Chondrocyte (in vitro differentiated cells): ENCODE measurements around the gene DUT. TPM values are rescaled to one million over a fixed set of nuclear protein-coding genes. Genes with fewer than 3 reads are reported as not detected.

ENCODE experiments used
- DNase-seq: peaks from one replicate; pipeline ENCODE4 v3.0.0; 2021; ENCODE audit warnings: mixed read lengths, low spot score
- H3K27ac Mint-ChIP-seq: one replicate; pipeline ENCODE4 v1.8.0; 2021; ENCODE audit warnings: mild to moderate bottlenecking, moderate library complexity, mixed read lengths; ENCODE audit not compliant: unreplicated experiment
- H3K27me3 Mint-ChIP-seq: 2 replicates; pipeline ENCODE4 v1.8.0; 2021; ENCODE audit warnings: low read depth, mixed read lengths
- H3K36me3 Mint-ChIP-seq: 2 replicates; pipeline ENCODE4 v1.8.0; 2021; ENCODE audit warnings: low read depth, mixed read lengths
- H3K4me1 Mint-ChIP-seq: 2 replicates; pipeline ENCODE4 v1.8.0; 2021; ENCODE audit warnings: low read depth, mild to moderate bottlenecking, mixed read lengths
- H3K4me3 Mint-ChIP-seq: one replicate; pipeline ENCODE4 v1.8.0; 2021; ENCODE audit warnings: mild to moderate bottlenecking, moderate library complexity, mixed read lengths; ENCODE audit not compliant: unreplicated experiment
- H3K9me3 Mint-ChIP-seq: 2 replicates; pipeline ENCODE4 v1.8.0; 2021; ENCODE audit warnings: low read depth, mixed read lengths
- CTCF ChIP-seq: fragments of 200-600 bp; sonication (generic); IDR thresholded peaks from 2 replicates; pipeline ENCODE4 v1.5.0; 2021; ENCODE audit warnings: antibody characterized with exemption, mild to moderate bottlenecking, moderate library complexity
- total RNA-seq: library from RNA; stranded (reverse); gene quantifications from 3 replicates; pipeline ENCODE4 v1.2.1, GENCODE V29; 2021

DUT gene
- total RNA-seq, 1 donor from 2014 or later = 71.5 TPM

GRCh38 chr15:48388910-48389309 lies 57.7 kb downstream of the DUT start:
- no peak for TF ChIP-seq CTCF
- no peaks in the 10 kb centered on the region for H3K27me3 Mint-ChIP-seq
- peaks cover 85% of the 10 kb centered on the region for H3K4me1 Mint-ChIP-seq
- peaks cover 2% of the 10 kb centered on the region for H3K9me3 Mint-ChIP-seq
- H3K4me3 Mint-ChIP-seq = no peak overlapping the region
- H3K27ac Mint-ChIP-seq = peak overlapping the region; percentile 95
- DNase-seq = no peak
- peaks cover 2% of the 10 kb centered on the region for H3K36me3 Mint-ChIP-seq

GRCh38 chr15:48389691-48390143 lies 58.5 kb downstream of the DUT start:
- Mint-ChIP-seq H3K27ac (peak overlapping the region; percentile 95), H3K27me3 (no peaks in the 10 kb centered on the region), H3K36me3 (peaks cover 2% of the 10 kb centered on the region), H3K4me3 (no peak overlapping the region), H3K4me1 (peaks cover 85% of the 10 kb centered on the region), H3K9me3 (peaks cover 2% of the 10 kb centered on the region)
- no peak for TF ChIP-seq CTCF
- DNase-seq = no peak

- H3K27me3 Mint-ChIP-seq = no peaks in the 10 kb centered on the region
- peaks cover 2% of the 10 kb centered on the region for H3K36me3 Mint-ChIP-seq
- DNase-seq = no peak
- H3K4me1 Mint-ChIP-seq = peaks cover 86% of the 10 kb centered on the region
- H3K9me3 Mint-ChIP-seq = peaks cover 2% of the 10 kb centered on the region
- no peak for TF ChIP-seq CTCF
- H3K27ac Mint-ChIP-seq = peak overlapping the region; percentile 93
- no peak overlapping the region for H3K4me3 Mint-ChIP-seq
These were observed 60.7 kb downstream of the DUT start for GRCh38 chr15:48391950-48392349.

GRCh38 chr15:48392356-48392755 lies 61.1 kb downstream of the DUT start:
- Mint-ChIP-seq H3K4me3 (no peak overlapping the region), H3K27ac (peak overlapping the region; percentile 93), H3K36me3 (peaks cover 2% of the 10 kb centered on the region), H3K27me3 (no peaks in the 10 kb centered on the region), H3K4me1 (peaks cover 86% of the 10 kb centered on the region), H3K9me3 (peaks cover 2% of the 10 kb centered on the region)
- DNase-seq = no peak
- TF ChIP-seq CTCF = no peak

Other genes with a start within 250 kb of the DUT start
- not detected in 3 replicates for gene SLC24A5, start 210.4 kb upstream of the DUT start, total RNA-seq
- gene MYEF2, start 153.1 kb upstream of the DUT start, total RNA-seq = 16.3 to 22.6 TPM (median 20.5 TPM) in 3 replicates
- not detected in 3 replicates for gene CTXN2, start 139.8 kb upstream of the DUT start, total RNA-seq
- not detected in 3 replicates for gene SLC12A1, start 125.1 kb upstream of the DUT start, total RNA-seq